GM23338 (cell line): ENCODE data around the gene COMTD1. TPM values are rescaled to one million over a fixed set of nuclear protein-coding genes. Genes with fewer than 3 reads are reported as not detected.

ENCODE experiments used
- ATAC-seq: fragments of 200-7000 bp; cut with Tn5 transposase; 3 replicates; pipeline ENCODE4 v1.9.1; 2020
- DNase-seq: peaks from one replicate; pipeline ENCODE4 v3.0.0-alpha.2; 2015; ENCODE audit warnings: low spot score
- H2AFZ ChIP-seq: fragments of 200-600 bp; sonication (generic); 2 replicates; pipeline ENCODE4 v1.8.0; 2016; ENCODE audit warnings: antibody characterized with exemption, mild to moderate bottlenecking, moderate library complexity
- H3F3A ChIP-seq: fragments of 200-600 bp; sonication (generic); replicated peaks from 2 replicates; pipeline ENCODE4 v1.8.0; 2017; ENCODE audit warnings: antibody characterized with exemption, mixed run types, low read depth
- H3K27ac ChIP-seq: fragments of 200-600 bp; sonication (generic); 2 replicates; pipeline ENCODE4 v1.6.1; 2016; ENCODE audit warnings: low read depth
- H3K27me3 ChIP-seq: fragments of 200-600 bp; sonication (generic); 2 replicates; pipeline ENCODE4 v1.8.0; 2016; ENCODE audit warnings: mild to moderate bottlenecking, mixed run types, moderate library complexity; ENCODE audit not compliant: insufficient read depth
- H3K36me3 ChIP-seq: fragments of 200-600 bp; sonication (generic); 2 replicates; pipeline ENCODE4 v1.8.0; 2016; ENCODE audit warnings: mild to moderate bottlenecking; ENCODE audit not compliant: insufficient read depth
- H3K4me1 ChIP-seq: fragments of 200-600 bp; sonication (generic); 2 replicates; pipeline ENCODE4 v1.8.0; 2016; ENCODE audit warnings: mild to moderate bottlenecking, moderate library complexity; ENCODE audit not compliant: insufficient read depth
- H3K4me2 ChIP-seq: fragments of 200-600 bp; sonication (generic); 2 replicates; pipeline ENCODE4 v1.7.1; 2017; ENCODE audit warnings: mixed run types
- H3K4me3 ChIP-seq: fragments of 200-600 bp; sonication (generic); 2 replicates; pipeline ENCODE4 v1.6.1; 2016; ENCODE audit warnings: mixed run types
- H3K79me2 ChIP-seq: fragments of 200-600 bp; sonication (generic); replicated peaks from 2 replicates; pipeline ENCODE4 v1.8.0; 2017; ENCODE audit warnings: mild to moderate bottlenecking; ENCODE audit not compliant: insufficient read depth
- H3K9me2 ChIP-seq: fragments of 200-600 bp; sonication (generic); 2 replicates; pipeline ENCODE4 v1.8.0; 2017; ENCODE audit not compliant: insufficient read depth
- H4K20me1 ChIP-seq: fragments of 200-600 bp; sonication (generic); replicated peaks from 2 replicates; pipeline ENCODE4 v1.8.0; 2017; ENCODE audit warnings: mild to moderate bottlenecking; ENCODE audit not compliant: insufficient read depth
- H3K27ac Mint-ChIP-seq: 2 replicates; pipeline ENCODE4 v1.8.0; 2020; ENCODE audit warnings: inconsistent platforms, mild to moderate bottlenecking, moderate library complexity, mixed read lengths
- H3K27me3 Mint-ChIP-seq: 3 replicates; pipeline ENCODE4 v1.8.0; 2022; ENCODE audit warnings: low read depth, mild to moderate bottlenecking, moderate library complexity, mixed read lengths, inconsistent platforms; ENCODE audit not compliant: insufficient read depth, poor library complexity
- H3K36me3 Mint-ChIP-seq: 3 replicates; pipeline ENCODE4 v1.8.0; 2021; ENCODE audit warnings: low read depth, mild to moderate bottlenecking, inconsistent platforms, moderate library complexity, mixed read lengths
- H3K4me1 Mint-ChIP-seq: 3 replicates; pipeline ENCODE4 v1.8.0; 2020; ENCODE audit warnings: mild to moderate bottlenecking, inconsistent platforms, mixed read lengths
- H3K4me3 Mint-ChIP-seq: 3 replicates; pipeline ENCODE4 v1.8.0; 2021; ENCODE audit warnings: moderate library complexity, mild to moderate bottlenecking, inconsistent platforms, mixed read lengths
- H3K9me3 Mint-ChIP-seq: 3 replicates; pipeline ENCODE4 v1.8.0; 2020; ENCODE audit warnings: moderate library complexity, mild to moderate bottlenecking, inconsistent platforms, mixed read lengths
- CREB1 ChIP-seq: fragments of 250-450 bp; sonication (Bioruptor Pico); IDR thresholded peaks from 2 replicates; pipeline ENCODE4 v1.5.0; 2020; ENCODE audit warnings: low read depth, mild to moderate bottlenecking, moderate library complexity
- CTCF ChIP-seq, 2 experiments: fragments of 200-600 bp in 1 of 2; sonication (generic) in 1 of 2; conservative IDR thresholded peaks; 2 replicates each; pipeline versions ENCODE4 v1.5.1 to v1.6.1; 2016 to 2017; ENCODE audit warnings: antibody characterized with exemption in 2 of 2, low read depth in 2 of 2, mild to moderate bottlenecking in 2 of 2, moderate library complexity in 1 of 2
- ETS1 ChIP-seq: IDR thresholded peaks from 2 replicates; pipeline ENCODE4 v1.6.1; 2016; ENCODE audit warnings: antibody characterized with exemption
- EZH2 ChIP-seq: fragments of 200-600 bp; sonication (generic); IDR thresholded peaks from one replicate; pipeline ENCODE4 v1.8.0; 2017; ENCODE audit warnings: antibody characterized with exemption, mild to moderate bottlenecking, low read depth; ENCODE audit not compliant: unreplicated experiment
- EZH2phosphoT487 ChIP-seq: fragments of 200-600 bp; sonication (generic); IDR thresholded peaks from one replicate; pipeline ENCODE4 v1.8.1; 2018; ENCODE audit warnings: antibody characterized with exemption; ENCODE audit not compliant: unreplicated experiment
- JUNB ChIP-seq: IDR thresholded peaks from one replicate; pipeline ENCODE4 v1.6.1; 2016; ENCODE audit warnings: antibody characterized with exemption; ENCODE audit not compliant: unreplicated experiment
- NANOG ChIP-seq: IDR thresholded peaks from 2 replicates; pipeline ENCODE4 v1.6.1; 2016; ENCODE audit warnings: antibody characterized with exemption, borderline replicate concordance
- POLR2AphosphoS5 ChIP-seq: IDR thresholded peaks from 2 replicates; pipeline ENCODE4 v1.6.1; 2016; ENCODE audit warnings: antibody characterized with exemption, low read depth
- REST ChIP-seq: IDR thresholded peaks from one replicate; pipeline ENCODE4 v1.6.1; 2018; ENCODE audit warnings: antibody characterized with exemption; ENCODE audit not compliant: unreplicated experiment
- STAT1 ChIP-seq: IDR thresholded peaks from one replicate; pipeline ENCODE4 v1.6.1; 2016; ENCODE audit warnings: antibody characterized with exemption; ENCODE audit not compliant: unreplicated experiment
- ZNF114 ChIP-seq: fragments of 250-450 bp; sonication (Bioruptor Pico); IDR thresholded peaks from 2 replicates; pipeline ENCODE4 v1.5.0; 2020; ENCODE audit warnings: mild to moderate bottlenecking, moderate library complexity
- ZNF331 ChIP-seq: fragments of 250-450 bp; sonication (Bioruptor Pico); IDR thresholded peaks from 2 replicates; pipeline ENCODE4 v1.5.0; 2020; ENCODE audit warnings: low read depth, mild to moderate bottlenecking, moderate library complexity
- polyA plus RNA-seq: library from polyadenylated mRNA; unstranded; fragments of >200 nt; fragmentation: Nextera tagmentation; extraction: Ambion mirVana; gene quantifications from 2 replicates; pipeline ENCODE4 v1.2.1, GENCODE V29; 2016
- total RNA-seq: library from RNA; depleted of rRNA; stranded (reverse); fragments of >200 nt; shearing (Covaris generic); gene quantifications from 2 replicates; pipeline ENCODE4 v1.2.3, GENCODE V29; 2014

The COMTD1 gene
- total and polyA plus RNA-seq, 2 experiments from 2014 or later = 40.0 to 46.7 TPM

DNA sequence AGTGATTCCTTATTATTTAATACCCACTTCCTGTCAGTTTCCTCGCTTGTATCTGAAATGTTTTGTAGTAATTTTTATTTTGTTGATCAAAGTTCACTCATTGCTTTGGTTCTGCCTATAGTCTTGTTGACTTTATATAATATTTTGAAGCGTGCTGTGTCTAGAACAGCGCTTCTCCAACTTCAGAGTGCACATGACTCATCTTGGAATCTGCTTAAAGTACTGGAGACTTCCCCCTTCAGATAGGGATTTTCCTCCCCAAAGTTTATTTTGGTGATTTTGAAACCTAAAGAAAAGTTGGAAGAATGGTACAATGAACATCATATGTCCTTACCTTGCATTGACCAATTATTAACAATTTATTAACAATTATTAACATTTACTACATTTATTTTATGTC lies 5.8 kb downstream of the COMTD1 start:
- no peak overlapping the region for H3K27ac Mint-ChIP-seq
- H3K36me3 Mint-ChIP-seq = peaks cover 77% of the 10 kb centered on the region
- peaks cover 35% of the 10 kb centered on the region for H3F3A ChIP-seq
- H3K9me2 ChIP-seq = no peaks in the 10 kb centered on the region
- peaks cover 49% of the 10 kb centered on the region for H3K4me1 Mint-ChIP-seq
- peaks cover 60% of the 10 kb centered on the region for H3K79me2 ChIP-seq
- no peak for ATAC-seq
- no peaks in the 10 kb centered on the region for H3K27me3 ChIP-seq
- no peak for TF ChIP-seq CTCF (conservative IDR thresholded peaks at IDR 0.05; ENCODE audit: low read depth in 2 of 2)
- no peak for TF ChIP-seq EZH2
- no peak for TF ChIP-seq EZH2phosphoT487
- TF ChIP-seq STAT1 = no peak
- no peak for TF ChIP-seq REST
- TF ChIP-seq ZNF114 (CRISPR knock-in tag) = no peak
- no peak for TF ChIP-seq ETS1
- peaks cover 25% of the 10 kb centered on the region for H3K27me3 Mint-ChIP-seq
- H3K4me3 ChIP-seq = no peak overlapping the region
- peak overlapping the region; percentile 78; the same call in 1 of the 2 replicates for H3K27ac ChIP-seq
- no peaks in the 10 kb centered on the region for H3K9me3 Mint-ChIP-seq
- H2AFZ ChIP-seq = no peak overlapping the region
- peaks cover 25% of the 10 kb centered on the region for H3K36me3 ChIP-seq
- peaks cover 29% of the 10 kb centered on the region for H3K4me1 ChIP-seq
- no peak overlapping the region for H3K4me2 ChIP-seq
- no peak for DNase-seq
- H3K4me3 Mint-ChIP-seq = no peak overlapping the region
- H4K20me1 ChIP-seq = peaks cover 19% of the 10 kb centered on the region

- H3K79me2 ChIP-seq = peaks cover 71% of the 10 kb centered on the region
- no peak overlapping the region for H3K4me2 ChIP-seq
- Mint-ChIP-seq H3K27me3 (peaks cover 25% of the 10 kb centered on the region), H3K36me3 (peaks cover 89% of the 10 kb centered on the region), H3K27ac (peak overlapping the region; percentile 67), H3K4me3 (no peak overlapping the region), H3K4me1 (peaks cover 61% of the 10 kb centered on the region), H3K9me3 (no peaks in the 10 kb centered on the region)
- H3K36me3 ChIP-seq = peaks cover 25% of the 10 kb centered on the region
- H3K27me3 ChIP-seq = no peaks in the 10 kb centered on the region
- peak overlapping the region; percentile 78 for H3K27ac ChIP-seq
- no peak for ATAC-seq
- H2AFZ ChIP-seq = no peak overlapping the region
- H3K4me3 ChIP-seq = no peak overlapping the region
- H3F3A ChIP-seq = peaks cover 41% of the 10 kb centered on the region
- no peaks in the 10 kb centered on the region for H3K9me2 ChIP-seq
- H4K20me1 ChIP-seq = peaks cover 19% of the 10 kb centered on the region
- no peak for TF ChIP-seq JUNB
- no peak for TF ChIP-seq CREB1 (CRISPR knock-in tag)
- TF ChIP-seq NANOG = no peak
- no peak for TF ChIP-seq POLR2AphosphoS5
- TF ChIP-seq STAT1 = no peak
- no peak for TF ChIP-seq ZNF331
- TF ChIP-seq ETS1 = no peak
- TF ChIP-seq CTCF (conservative IDR thresholded peaks at IDR 0.05; ENCODE audit: low read depth in 2 of 2) = no peak
- TF ChIP-seq ZNF114 (CRISPR knock-in tag) = no peak
- no peak for TF ChIP-seq EZH2phosphoT487
- TF ChIP-seq EZH2 = no peak
- H3K4me1 ChIP-seq = peaks cover 40% of the 10 kb centered on the region
- no peak for DNase-seq
These were observed 6.9 kb downstream of the COMTD1 start for GRCh38 chr10:75228834-75229233.
